GM19467 (cell line): ENCODE results near the gene NLGN2.
"Not testable (repeated sequence)": the region's sequence is repeated elsewhere in the genome, so short reads cannot be mapped to it uniquely, and the experiment has no call there.

Experiments used
- ATAC-seq: cut with Tn5 transposase; IDR thresholded peaks from one replicate; pipeline ENCODE4 v1.9.1; 2021; ENCODE audit warnings: mild to moderate bottlenecking, moderate library complexity; ENCODE audit not compliant: unreplicated experiment

NLGN2 gene

DNA sequence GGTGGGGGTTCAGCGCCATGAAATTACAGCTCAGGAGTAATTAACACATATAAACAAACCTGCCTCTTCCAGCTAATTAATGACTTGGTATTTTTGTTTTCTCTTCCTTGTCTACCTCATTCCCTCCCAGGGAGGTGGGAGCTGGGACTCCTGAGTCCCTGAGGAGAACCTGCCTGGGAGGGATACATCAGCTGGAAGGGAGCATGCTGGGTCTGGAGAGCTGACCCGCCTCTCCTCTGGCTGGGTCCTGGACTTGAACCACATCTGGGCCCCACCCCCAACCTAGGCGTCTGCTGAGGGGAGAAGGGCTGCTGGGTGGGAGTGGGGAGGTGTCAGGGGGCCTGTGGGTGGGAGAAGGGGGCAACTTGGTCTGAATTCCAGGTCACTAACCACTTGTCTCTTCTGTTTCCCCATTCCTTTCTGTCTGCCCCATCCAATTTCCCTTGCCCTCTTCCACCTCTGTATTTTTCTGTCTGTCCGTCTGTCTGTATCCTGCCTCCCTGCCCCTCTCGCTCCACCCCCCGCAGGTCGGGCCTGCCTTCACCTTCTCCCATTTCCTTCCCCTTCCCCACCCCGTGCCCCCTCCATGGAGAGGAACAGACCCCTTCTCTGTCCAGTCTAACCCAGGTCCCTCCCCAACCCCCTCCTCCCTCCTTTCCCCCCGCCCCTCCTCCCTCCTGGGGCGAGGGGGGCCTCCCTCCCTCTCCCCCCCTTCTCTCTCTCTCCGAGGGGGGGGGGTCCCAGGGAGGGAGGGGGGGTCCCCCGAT lies at the start of gene NLGN2:
TSS of gene NLGN2 (plus strand) at position 361 of the 767 bp plus-strand sequence. CDS start 411 bp downstream, outside the sequence.
- no peak for ATAC-seq

DNA sequence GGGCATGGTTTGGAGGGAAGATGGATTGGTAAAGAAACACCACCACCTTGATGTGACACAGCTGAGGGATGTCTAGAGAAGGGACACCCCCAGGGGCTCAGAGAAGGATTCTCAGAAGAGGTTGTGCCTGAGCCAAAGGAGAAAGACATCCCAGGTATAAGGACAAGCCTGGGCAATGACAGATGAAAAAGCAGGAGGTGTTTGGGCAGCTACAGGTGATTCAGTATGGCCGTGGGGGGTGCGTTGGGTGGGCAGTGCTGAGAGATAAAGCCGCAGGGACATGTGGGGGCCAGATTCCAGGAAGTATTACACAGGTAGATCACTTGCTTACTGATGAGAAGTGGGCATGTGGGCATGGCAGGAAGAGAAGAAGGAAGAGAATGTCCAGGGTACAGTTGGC lies 45.7 kb upstream of the NLGN2 start:
- ATAC-seq: no peak

DNA sequence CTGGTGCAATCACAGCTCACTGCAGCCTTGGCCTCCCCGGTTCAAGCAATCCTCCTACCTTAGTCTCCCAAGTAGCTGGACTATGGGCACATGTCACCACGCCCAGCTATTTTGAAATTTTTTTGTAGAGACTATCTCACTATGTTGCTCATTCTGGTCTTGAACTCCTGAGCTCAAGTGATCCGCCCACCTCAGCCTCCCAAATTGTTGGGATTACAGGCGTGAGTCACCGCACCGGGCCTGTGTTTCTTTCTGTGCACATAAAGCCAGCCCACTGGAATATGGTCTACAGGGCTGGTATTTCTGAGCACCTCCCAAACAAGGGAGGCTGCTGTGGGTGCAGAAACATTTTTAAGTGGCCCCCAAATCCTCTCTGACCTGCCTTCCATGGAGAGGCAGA lies 44.3 kb upstream of the NLGN2 start:
- ATAC-seq: no peak

DNA sequence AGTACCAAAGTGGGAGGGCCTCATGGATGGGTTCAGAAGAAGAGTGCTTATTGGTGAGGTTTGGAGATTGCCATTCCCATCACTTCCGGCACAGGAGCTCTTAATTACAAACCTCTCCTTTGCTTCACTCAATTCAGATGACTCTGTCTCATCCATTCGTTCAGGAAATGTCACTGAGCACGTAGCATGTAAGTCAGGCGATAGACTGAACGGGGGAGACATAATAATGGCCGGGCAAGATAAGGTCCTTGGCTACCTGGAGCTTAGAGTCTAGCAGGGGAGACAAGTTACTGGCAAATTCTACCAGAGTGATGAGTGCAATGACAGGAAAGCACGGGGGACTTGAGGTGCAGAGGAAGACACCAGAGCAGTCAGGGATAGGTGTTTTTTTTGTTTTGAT lies 41.7 kb upstream of the NLGN2 start:
- ATAC-seq: not testable (repeated sequence)

DNA sequence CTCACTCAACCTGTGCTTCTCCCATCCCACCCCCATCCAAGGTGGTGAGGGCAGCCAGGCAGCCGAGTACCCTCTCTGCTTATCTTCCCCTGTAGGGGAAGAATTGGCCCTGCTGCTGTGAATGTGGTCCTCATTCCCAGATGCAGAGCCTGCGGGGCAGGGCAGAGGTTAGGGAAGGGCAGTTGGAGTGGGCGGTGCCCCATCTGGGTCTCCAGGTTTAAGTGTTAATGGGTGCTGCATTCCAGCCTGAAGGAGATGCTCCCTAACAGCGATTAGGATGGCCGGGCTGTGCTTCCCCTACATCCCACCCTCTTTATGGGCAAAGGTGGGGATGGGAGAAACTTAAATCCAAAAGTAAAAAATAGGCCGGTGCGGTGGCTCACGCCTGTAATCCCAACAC lies 40.6 kb upstream of the NLGN2 start:
- no peak for ATAC-seq

GRCh38 chr17:7367918-7368598 lies 39.6 kb upstream of the NLGN2 start:
- no peak for ATAC-seq

DNA sequence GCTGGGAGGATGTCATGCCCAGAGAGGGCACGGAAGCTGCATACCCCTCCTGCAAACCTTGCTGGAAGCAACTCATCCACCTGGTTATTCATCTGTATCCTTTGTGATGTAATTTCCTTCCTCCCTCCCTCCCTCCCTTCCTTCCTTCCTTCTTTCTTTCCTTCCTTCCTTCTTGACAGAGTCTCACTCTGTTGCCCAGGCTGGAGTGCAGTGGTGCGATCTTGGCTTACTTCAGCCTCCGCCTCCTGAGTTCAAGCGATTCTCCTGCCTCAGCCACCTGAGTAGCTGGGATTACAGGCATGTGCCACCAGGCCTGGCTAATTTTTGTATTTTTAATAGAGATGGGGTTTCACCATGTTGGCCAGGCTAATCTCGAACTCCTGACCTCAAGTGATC lies 39.0 kb upstream of the NLGN2 start:
- ATAC-seq: not testable (repeated sequence)

DNA sequence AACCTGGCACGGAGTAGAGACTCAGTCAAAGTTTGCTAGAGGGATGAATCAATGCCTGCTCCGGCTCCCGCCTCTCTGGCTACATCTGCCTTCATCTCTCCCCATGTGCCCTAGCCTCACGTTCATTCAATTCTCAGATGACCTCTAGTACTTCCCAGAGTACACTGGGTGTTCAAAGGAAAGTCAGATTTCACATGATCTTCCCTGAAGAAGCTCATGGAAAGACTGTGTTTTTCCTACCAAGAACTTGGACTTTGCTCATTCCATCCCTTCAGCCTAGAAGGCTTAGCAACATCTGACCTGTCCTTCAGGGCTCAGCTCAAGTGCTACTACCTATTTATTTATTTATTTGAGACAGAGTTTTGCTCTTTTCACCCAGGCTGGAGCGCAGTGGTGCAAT lies 37.8 kb upstream of the NLGN2 start:
- ATAC-seq: no peak

DNA sequence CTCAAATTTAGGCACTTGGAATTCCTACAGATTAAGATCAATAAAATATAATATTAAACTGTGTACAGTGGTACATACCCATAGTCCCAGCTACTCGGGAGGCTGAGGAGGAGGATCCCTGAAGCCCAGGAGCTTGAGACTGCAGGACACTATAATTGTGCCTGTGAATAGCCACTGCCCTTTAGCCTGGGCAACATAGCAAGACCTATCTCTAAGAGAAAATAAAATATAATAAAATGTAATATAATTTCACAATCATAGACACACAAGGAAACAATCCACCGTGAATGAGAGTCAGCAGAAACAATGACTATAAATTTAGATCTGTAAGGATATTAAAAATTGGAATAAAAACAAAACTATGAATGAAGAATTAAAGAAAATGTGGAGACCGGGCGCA lies 36.8 kb upstream of the NLGN2 start:
- no peak for ATAC-seq

GRCh38 chr17:7374353-7374752 lies 33.3 kb upstream of the NLGN2 start:
- no peak for ATAC-seq

DNA sequence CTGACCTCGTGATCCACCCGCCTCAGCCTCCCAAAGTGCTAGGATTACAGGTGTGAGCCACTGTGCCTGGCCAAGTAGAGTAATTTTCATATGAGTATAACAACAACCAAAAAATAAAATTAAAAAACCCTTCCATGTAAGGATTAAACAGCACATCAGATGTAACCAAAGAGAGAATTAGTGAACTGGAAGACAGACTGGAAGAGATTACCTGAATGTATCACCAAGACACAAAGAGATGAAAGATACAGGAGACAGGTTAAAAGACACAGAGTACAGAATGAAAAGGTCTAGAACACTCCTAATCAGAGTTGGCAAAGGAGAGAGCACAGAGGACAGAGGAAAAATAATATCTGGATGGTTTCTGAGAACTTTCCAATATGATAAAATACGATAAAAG lies 28.5 kb upstream of the NLGN2 start:
- ATAC-seq: no peak

DNA sequence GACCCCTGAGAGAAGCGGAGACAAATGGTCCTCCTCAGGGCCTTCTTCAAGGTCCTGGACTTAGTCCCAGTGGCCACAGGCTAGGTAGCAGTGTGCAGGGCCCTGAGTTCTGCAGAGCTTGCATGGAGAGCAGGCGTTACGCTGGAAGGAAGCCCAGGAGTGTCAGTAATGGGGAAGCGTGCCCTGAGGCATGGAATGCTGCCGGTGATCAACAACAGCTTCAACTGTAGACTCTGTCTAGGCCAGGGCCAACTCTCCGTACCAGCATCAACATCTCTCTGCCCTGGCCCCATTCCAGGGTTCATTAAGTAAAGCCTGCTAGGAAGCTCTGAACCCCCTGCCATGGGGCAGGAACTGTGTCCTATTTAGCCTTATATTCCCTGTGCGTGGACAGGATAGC lies 27.3 kb upstream of the NLGN2 start:
- no peak for ATAC-seq

GRCh38 chr17:7380855-7381683 lies 26.6 kb upstream of the NLGN2 start, which contains the start of gene TNK1:
Gene TNK1, plus strand, starts transcription at chr17:7381089. Its CDS starts 1,838 bp downstream, at chr17:7382927.
- no peak for ATAC-seq

DNA sequence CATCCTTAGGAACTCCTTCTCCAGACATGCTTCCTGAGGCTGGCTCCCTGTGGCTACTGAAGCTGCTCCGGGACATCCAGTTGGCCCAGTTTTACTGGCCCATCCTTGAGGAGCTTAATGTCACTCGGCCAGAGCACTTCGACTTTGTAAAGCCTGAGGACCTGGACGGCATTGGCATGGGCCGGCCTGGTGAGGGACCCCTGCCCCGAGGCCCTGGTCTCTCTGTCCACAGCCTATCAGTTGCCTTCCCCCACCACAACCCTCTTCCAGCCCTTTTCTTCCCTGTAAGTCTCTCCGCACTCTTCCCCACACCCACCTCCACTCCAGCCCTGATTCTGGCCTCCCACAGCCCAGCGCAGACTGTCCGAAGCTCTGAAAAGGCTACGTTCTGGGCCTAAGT lies 24.7 kb upstream of the NLGN2 start:
- ATAC-seq: no peak

GRCh38 chr17:7383371-7383741 lies 24.3 kb upstream of the NLGN2 start:
- ATAC-seq: no peak

DNA sequence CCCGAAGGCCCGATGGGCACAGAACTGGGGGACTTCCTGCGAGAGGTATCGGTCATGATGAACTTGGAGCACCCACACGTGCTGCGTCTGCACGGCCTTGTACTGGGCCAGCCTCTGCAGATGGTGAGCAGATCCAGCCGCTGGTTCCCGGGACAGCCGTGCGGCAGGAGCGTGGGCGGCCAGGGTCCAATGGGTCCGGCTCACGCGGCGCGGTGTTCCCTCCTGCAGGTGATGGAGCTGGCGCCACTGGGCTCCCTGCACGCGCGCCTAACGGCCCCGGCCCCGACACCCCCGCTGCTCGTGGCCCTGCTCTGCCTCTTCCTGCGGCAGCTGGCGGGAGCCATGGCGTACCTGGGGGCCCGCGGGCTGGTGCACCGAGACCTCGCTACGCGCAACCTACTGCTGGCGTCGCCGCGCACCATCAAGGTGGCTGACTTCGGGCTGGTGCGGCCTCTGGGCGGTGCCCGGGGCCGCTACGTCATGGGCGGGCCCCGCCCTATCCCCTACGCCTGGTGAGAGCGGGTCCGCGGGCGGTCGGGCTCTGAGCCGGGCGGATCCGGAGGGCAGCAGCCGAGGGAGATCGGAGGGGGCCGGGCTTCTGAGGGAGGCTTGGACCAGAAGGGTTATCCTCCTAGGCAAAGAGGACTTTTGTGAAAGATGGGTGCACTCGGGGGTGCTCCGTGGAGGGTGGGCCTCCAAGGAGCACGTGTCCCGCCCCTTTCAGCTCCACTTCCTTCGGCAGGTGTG lies 23.7 kb upstream of the NLGN2 start:
- ATAC-seq: peak; percentile 57

GRCh38 chr17:7384489-7385081 lies 23.1 kb upstream of the NLGN2 start:
- ATAC-seq: no peak

DNA sequence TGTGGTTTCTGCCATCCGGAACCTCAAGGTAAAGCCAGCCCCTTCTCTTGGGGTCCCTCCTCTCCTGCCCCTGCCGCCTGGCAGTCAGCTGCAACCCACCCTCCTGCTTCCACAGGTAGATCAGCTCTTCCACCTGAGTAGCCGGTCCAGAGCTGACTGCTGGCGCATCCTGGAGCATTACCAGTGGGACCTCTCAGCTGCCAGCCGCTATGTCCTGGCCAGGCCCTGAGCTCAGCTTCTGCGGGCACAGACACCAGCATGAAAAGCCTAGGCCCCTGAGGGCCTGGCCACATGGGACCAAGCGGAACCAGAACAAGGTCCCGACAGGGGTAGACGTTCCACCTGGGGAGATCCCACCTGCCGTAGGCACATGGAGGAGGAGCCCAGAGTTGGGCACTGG lies 18.8 kb upstream of the NLGN2 start:
- ATAC-seq: no peak

GRCh38 chr17:7389924-7390910 lies 17.4 kb upstream of the NLGN2 start:
- ATAC-seq: no peak
